Vagina (tissue), 2 donors: ENCODE measurements around the gene AP1S3.

ENCODE experiments used
- CTCF ChIP-seq, 3 experiments: fragments of 450-650 bp in 2 of 3; fragments of 200-600 bp in 1 of 3; sonication (generic) in 1 of 3; IDR thresholded peaks; one replicate each; pipeline ENCODE4 v1.5.1; 2017 to 2019; ENCODE audit warnings: antibody characterized with exemption in 3 of 3, mild to moderate bottlenecking in 2 of 3, moderate library complexity in 2 of 3
- POLR2A ChIP-seq, 2 donors: fragments of 450-650 bp; IDR thresholded peaks; one replicate each; pipeline ENCODE4 v1.6.1; 2017; ENCODE audit warnings: antibody characterized with exemption in 2 of 2, mild to moderate bottlenecking in 2 of 2, moderate library complexity in 2 of 2
- POLR2AphosphoS5 ChIP-seq, 2 donors: sonication (generic); formaldehyde crosslinking; IDR thresholded peaks; one replicate each; pipeline ENCODE4 v1.9.0; 2017; ENCODE audit warnings: antibody characterized with exemption in 2 of 2, mild to moderate bottlenecking in 2 of 2, low read depth in 1 of 2; ENCODE audit not compliant: insufficient read depth in 1 of 2

GRCh38 chr2:223868005-223868404, 30.6 kb upstream of the AP1S3 start:
- TF ChIP-seq CTCF (IDR thresholded peaks at IDR 0.05) (no peak), POLR2A (IDR thresholded peaks at IDR 0.05) (no peak), POLR2AphosphoS5 (IDR thresholded peaks at IDR 0.05; ENCODE audit: insufficient read depth in 1 of 2, low read depth in 1 of 2) (no peak)
